Cardiac septum (tissue), 1 donor: ENCODE measurements around the gene ART3. TPM values are rescaled to one million over a fixed set of nuclear protein-coding genes. Genes with fewer than 3 reads are reported as not detected.

Experiments
- DNase-seq: peaks from one replicate; pipeline ENCODE4 v3.0.0-alpha.2; 2020; ENCODE audit warnings: low spot score
- intact Hi-C: fragments of 100-400 bp; cut with DNase I; formaldehyde crosslinking; loops from one replicate; pipeline ENCODE4 v1.14.0; 2022
- total RNA-seq: library from RNA; stranded (reverse); fragmentation: NEBNext Ultra II Directional; extraction: Animal tissue kit (Norgen Biotek cat#: 25700); gene quantifications from one replicate; pipeline ENCODE4 v1.2.1, GENCODE V29; 2021
- donor health status: DM: no; HTN: no; CAD: no.

Gene ART3
- total RNA-seq, 1 donor from 2014 or later, result 57.0 TPM

DNA sequence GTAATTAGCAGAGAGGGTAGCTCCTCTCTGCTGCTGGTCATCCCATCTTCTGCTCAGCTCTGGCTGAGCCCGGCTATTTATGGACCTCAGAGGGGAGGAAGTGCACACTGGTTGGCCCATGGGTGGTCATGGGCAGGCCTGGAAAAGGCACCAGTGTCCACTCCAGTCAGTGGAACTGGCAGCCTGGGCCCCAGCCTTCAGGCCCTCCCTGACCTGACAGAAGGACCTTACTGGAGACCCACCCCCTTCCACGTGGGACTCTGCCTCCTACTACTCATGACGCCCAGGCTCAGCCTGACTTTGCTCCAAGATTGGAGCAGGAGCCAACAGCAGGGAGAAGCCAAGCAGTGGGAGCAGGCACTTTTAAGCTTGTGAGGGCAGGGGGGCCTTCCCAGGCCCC is 8.0 kb upstream of the ART3 start:
- DNase-seq, result no peak
- intact Hi-C loops, result loop anchor here (2.0 kb wide), 1 partner anchor 70 kb away; no protein-coding TSS in a partner anchor

DNA sequence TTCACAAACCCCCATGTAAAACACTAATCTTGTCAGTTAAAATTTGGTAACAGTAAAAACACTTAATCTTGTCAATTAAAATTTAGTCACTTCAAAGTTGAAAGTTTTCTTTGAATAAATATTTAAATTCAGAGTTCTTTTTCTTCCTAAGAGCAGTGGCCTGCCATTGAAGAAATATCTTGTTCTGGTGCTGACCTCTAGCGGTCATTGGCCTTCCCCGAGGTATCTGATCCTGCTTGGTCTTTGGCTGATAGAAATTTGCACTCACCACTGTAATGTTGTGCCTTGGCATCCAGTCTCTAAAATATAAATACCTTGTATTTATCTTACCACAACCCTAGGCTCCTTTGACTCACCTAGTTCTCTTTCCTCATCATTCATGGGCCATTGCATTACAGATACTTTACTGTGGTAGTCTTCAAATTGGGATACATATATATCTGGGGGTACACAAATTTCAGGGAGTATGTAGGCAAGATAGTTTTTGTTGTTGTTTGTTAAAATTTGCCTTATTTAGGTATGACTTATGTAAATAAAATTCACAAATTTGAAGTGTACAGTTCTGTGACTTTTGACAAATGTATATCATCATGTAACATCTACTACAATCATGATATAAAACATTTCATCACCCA is 6.7 kb upstream of the ART3 start:
- no peak for DNase-seq
- intact Hi-C loops, result loop anchor here (2.0 kb wide), 1 partner anchor 71 kb away; no protein-coding TSS in a partner anchor

DNA sequence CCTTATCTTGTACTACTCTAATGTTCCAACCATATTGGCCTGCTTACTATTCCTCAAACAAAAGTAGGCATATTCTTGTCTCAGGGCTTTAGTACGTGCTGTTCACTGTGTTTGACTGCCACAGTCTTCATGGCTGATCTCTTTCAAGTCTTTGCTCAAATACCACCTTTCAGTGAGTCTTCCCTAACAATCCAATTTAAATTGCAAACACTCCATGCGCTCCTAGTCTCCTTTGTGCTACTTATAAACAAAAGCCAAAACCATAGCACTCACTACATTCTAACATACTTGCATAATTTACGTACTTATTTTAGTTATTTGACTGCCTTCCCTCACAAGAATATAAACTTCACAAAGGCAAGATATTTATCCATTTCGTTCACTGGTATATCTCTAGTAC is 1.7 kb upstream of the ART3 start:
- intact Hi-C loops, result loop anchor here (1.0 kb wide), 1 partner anchor 15 kb away; no protein-coding TSS in a partner anchor

DNA sequence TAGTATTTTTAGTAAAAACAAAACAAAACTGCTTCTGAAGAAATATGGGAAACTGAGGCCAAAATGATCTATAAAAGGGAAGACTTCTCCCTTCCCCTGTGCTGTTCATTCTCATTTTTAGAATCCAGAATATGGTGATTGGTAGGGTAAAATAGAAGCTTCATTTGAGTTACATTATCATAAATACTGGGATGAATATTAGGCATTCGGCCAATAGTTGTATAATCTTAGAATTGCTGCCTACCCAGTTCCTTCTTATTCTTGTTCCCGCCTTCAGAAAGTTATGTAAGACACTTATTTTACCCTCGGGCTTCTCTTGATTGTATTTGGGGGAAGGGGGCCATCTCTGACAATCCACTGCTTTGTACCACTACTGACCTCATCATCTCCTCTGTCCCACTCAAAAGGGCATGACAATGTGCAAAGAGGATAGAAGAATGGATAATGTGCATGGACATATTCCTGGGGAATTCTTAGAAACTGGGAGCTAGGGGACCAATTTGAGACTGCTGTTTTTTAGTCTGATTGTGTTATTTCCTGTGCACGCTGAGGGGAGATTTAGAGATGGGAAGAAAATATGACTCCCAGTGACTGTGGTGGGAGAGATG is 588 bp downstream of the ART3 start:
- intact Hi-C loops, result no loop called here
- DNase-seq, result no peak

More for the DNA sequence above, 1.7 kb upstream of the ART3 start:
- DNase-seq, result no peak

DNA sequence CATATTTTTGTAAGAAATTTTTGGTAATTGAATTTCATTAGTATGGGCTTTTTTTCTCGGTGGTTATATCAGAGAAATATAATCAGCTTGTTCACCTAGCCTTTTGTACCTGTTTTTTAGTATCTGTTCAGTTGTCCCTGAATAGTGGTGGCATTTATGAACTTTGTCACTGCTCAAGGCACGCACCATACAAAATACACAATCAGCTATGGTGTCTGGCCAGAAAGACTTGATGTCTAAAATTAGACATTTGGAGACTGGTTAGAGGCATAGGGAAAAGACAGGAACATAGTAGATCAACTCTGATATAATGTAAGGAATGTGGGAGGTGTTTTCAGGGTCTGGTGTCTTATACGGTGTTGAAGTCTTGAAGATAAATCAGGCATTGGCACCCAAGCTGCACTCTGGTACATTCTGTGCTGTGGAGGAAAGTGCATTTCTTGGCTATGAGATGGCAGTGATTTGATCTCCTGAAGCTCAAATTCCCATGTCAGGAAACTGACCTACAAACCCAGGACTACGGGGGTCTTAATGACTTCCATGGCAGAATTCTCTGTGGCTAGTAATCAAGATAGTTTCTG is 3.6 kb downstream of the ART3 start:
- intact Hi-C loops, result no loop called here
- DNase-seq, result no peak

DNA sequence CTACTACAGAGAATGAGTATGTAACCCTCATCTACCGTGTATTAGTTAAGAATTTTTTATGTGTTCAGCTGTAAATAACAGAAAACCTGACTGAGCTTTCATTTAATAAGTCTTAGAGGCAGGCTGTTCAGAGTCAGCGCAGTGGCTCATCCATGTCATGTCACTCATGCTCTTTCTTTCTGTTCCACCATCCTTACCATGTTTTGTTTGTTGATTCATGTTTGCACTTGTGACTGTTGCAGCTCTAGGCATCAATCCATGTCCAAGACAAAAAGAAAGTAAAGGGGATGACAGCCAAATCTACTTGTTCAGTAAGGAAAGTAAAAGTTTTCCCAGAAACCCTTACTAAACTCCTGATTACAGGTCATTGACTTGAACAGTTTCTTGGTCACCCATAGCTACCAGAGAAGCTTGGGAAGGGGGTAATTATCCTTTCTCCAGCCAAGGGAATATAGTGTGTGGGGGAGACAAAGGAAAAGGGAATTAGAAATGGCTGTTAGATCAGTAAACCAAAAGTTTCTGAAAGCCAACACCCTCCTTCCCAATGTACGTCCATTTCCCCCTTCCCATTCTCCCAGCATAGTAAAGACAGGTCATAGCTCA is 9.0 kb downstream of the ART3 start:
- intact Hi-C loops, result no loop called here
- no peak for DNase-seq

DNA sequence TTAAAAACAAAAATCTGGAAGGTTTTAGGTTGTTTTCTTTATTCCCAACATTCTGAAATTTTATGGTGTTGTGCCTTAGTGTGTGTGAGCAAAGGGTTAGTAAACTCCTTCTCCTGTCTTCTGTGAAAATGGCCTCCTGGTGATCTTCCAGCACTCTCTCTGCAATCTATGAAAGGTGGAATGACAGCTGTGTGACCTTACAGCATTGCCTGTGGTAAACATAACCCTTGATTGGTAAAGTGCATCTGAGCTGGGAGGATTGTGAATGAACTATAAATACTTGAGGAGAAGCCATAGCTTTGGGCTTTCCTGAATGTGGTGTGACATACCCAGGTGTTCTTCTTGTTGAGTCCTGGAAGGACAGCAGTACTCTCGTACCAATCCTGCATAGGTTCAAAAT is 10.0 kb downstream of the ART3 start:
- intact Hi-C loops, result no loop called here
- DNase-seq, result no peak

DNA sequence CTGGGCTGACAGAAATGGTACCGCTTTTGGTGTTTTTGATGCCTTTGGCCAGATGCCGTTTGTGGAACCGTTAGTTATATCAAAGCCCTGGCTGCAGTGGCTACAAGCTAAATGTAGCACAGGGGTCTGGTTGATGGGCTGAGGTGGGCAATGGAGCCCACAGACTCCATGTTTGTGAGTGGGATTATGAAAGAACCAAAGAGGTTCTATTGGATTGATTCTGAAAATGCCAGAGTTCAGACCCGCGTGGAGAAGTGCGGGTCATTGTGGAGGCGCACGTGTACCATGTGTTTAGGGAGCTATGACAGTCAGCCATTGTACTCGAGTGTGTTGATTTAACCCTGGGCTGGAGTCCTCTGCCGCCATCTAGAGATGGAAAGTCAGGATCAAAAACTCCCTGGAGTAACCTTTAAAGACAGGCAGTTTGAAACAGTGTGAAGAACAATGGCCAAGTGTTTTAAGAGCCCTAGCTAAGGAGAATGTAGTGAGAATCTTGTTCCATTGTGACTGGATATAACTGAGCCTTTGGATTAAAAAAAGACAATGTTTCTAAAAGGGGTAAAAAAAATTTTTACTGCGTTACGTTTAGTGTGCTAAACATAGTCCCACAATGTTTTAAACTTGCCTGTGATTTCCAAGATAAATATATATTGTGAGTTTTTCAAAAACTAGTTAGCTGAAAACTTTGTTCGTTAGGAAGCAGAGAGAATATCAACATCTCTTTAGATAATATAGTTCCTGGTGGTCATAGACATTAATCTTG is 12.7 kb downstream of the ART3 start:
- intact Hi-C loops, result loop anchor here (1.0 to 5.0 kb wide), 2 partner anchors 14 to 90 kb away; no protein-coding TSS in a partner anchor
- DNase-seq, result no peak

DNA sequence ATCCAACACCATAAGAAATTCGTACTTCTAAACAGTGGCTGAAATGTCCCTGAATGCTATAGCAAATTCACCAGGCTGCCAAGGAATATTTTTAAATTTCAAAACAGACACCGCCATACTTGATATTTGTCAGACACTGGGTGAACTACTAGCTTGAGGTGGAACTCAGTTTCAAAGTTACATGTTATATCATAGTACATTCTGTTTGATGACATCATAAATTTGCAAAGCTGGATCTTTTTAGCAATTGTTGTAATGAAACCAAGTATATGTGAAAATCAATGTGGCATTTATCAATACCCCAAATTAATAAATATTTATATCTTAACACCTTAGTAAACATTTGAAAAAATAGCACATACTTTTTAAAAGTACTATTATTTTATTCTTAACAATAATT is 14.2 kb downstream of the ART3 start:
- intact Hi-C loops, result loop anchor here (5.0 kb wide), 1 partner anchor 91 kb away; no protein-coding TSS in a partner anchor
- no peak for DNase-seq

DNA sequence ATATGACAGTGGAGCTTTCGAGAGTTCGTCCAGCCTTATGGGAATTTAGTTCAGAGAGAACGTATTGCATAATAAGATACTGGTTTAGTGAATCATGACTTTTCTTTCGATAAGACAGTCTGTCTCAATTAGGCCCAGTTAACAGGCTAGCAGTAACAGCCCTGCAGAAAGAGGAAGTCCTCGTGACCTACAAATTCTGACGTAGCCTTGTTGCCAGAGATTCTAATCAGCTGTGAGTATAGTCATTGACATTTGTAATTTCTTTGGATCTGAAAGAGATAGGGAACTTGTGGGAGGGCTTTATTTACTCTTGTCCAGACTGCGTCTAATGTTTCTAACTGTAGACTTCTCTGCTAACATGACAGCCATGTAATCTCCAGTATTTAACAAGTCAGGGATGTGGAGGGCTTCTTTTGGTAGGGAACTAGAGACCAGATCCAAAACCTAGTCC is 15.8 kb downstream of the ART3 start:
- intact Hi-C loops, result no loop called here
- DNase-seq, result no peak

DNA sequence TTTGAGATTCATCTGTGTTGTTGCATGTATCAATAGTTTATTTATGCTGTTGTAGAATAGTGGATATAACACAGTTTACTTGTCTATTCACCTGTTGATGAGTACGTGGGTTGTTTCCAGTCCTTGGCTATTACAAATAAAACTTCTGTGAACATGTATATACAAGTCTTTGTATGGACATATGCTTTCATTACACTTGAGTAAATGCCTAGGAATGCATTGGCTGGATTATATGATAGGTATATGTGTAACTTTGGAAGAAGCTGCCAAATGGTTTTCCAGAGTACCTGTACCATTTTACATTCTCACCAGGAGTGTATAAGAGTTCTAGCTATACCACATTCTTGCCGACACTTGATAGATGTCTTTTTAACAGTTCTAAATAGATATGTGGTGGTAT is 16.5 kb downstream of the ART3 start:
- no peak for DNase-seq
- intact Hi-C loops, result no loop called here

DNA sequence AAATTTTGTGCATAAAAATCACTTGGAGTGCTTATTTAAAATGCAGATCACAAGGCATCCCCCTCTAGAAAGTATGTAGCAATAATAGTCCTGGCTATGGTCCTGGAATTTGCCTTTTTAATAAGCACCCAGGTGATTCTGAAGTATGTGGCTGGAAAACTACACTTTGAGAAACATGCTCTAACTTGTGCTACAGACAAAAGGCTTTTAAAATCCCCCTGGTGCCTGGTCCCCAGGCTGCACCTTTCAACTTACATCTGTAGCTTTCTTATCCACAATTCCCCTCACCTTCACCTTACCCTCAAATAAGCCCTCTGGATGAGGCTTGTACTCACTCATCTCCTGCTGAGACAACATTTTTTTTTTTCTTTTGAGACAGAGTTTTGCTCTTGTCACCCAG is 21.1 kb downstream of the ART3 start:
- intact Hi-C loops, result no loop called here
- no peak for DNase-seq

DNA sequence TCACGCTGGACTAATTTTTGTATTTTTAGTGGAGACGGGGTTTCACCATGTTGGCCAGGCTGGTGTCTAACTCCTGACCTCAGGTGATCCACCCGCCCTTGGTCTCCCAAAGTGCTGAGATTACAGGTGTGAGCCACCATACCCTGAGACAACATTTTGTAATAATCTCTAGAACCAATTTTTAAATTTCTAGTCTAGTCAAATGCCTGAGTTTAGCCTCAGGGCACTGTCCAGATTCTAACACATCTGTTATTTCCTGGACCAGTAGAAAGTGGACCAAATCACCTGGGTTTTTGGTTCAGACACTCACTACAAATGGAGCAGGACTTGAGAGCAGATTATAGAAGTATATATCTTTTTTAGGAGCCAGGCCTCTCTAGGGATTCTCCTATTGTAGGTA is 21.6 kb downstream of the ART3 start:
- intact Hi-C loops, result no loop called here
- no peak for DNase-seq

DNA sequence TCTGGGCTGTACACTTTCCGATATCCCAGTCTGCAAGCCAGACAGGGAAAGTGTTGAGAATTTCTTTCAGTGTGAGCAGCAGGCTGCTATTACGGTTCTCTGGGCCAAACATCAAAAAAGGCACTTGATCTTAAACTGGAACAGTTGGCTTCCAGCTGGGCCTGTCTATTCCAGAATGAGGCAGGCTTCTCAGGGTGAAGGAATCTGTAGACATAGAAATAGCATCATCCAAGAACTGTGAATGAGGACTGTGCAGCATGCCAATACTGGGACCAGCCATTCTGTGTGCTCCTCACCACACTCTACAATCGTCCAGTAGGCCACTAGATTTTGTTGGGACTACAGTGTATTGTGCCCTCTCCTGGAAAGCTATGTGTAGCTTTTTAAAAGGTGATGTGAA is 31.1 kb downstream of the ART3 start:
- no peak for DNase-seq
- intact Hi-C loops, result no loop called here

DNA sequence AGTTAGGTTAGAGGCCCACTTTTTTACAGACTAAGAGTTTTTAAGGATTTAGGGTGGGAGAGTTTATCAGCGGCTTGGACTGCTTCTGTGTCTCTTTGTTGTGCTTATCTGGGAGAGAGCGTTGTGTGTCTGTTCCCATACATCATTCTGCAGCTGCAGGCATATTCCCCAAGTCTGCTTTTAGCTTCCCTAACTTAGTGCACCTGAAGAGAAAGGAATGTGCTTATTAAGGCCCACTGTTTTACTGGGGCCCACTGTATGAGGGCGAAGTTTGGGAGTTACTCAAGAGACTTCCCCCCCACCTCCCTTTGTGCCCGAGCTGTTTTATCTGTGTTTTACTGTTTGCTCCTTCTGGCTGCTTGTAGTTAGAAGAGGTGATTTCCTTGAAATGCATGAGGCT is 31.9 kb downstream of the ART3 start:
- DNase-seq, result no peak
- intact Hi-C loops, result no loop called here

DNA sequence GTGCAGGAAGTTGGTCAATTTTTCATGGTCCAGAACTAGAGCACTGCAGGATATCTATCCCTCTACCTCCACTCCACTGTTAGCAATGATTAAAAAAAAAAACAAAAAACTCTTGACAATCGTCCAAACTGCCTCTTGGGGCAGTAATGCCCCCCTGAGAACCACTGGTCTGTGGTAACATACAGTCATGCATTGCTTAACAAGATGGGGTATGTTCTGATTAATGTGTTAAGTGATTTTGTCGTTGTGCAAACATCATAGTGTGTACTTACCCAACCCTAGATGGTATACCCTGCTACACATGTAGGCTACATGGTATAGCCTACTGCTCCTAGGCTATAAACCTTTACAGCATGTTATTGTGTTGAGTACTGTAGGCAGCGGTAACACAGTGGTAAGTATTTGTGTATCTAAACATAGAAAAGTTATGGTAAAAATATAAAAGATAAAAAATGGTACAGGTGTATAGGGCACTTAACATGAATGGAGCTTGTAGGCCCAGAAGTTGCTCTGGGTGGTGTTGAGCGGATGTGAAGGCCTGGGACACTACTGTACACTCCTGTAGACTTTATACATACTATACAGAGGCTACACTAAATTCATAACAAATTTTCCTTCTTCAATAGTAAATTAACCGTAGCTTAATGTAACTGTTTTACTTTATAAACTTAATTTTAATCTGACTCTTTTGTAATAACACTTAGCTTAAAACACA is 34.1 kb downstream of the ART3 start:
- intact Hi-C loops, result no loop called here
- DNase-seq, result no peak

DNA sequence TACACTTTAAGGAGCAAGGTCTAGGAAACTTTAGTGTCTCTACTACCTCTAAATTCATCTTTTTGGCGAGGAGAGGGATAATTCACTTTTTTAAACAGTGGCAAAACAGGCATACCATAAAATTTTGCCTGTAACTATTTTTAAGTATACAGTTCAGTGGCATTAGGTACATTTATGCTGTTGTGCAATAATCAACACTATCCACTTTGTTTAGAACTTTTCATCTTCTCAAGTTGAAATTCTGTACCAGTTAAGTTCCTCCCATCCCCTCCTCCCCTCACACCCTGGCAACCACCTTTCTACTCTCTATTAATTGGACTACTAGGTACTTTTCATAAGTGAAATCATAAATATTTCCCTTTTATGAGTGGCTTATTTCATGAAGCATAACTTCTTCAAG is 42.3 kb downstream of the ART3 start:
- intact Hi-C loops, result no loop called here
- no peak for DNase-seq

DNA sequence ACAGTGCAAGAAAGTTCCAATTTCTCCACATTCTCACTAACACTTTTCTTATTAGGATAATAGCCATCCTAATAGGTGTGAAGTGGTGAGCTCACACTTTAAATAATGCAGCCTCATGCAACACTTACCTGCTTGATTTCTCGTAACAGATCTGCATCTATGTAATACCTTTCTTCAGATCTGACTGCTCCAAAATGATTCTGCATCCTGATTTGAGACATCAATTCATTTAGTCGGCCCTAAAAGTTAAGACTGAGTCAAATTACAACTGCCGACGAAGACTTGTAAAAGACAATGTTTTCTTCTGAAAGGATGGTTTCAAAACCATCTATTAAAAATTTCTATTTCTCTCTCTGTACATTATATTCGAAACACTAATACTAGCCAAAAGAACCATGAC is 43.0 kb downstream of the ART3 start:
- intact Hi-C loops, result no loop called here
- DNase-seq, result no peak

DNA sequence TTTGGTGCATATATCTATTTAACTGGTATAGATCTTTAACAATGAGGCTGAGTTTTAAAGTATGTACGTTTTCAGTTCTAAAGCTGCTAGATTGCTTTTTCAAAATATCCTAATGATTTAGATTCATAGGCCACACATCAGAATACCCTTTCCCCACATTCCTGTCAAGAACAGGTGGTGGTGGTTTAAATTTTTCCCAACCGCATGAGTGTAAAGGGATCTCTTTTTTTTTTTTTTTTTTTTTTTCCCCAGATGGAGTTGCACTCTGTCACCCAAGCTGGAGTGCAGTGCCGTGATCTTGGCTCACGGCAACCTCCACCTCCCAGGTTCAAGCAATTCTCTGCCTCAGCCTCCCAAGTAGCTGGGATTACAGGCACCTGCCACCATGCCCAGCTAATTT is 45.7 kb downstream of the ART3 start:
- no peak for DNase-seq
- intact Hi-C loops, result no loop called here
